Measurements from ENCODE around the gene STARD7.

DNA sequence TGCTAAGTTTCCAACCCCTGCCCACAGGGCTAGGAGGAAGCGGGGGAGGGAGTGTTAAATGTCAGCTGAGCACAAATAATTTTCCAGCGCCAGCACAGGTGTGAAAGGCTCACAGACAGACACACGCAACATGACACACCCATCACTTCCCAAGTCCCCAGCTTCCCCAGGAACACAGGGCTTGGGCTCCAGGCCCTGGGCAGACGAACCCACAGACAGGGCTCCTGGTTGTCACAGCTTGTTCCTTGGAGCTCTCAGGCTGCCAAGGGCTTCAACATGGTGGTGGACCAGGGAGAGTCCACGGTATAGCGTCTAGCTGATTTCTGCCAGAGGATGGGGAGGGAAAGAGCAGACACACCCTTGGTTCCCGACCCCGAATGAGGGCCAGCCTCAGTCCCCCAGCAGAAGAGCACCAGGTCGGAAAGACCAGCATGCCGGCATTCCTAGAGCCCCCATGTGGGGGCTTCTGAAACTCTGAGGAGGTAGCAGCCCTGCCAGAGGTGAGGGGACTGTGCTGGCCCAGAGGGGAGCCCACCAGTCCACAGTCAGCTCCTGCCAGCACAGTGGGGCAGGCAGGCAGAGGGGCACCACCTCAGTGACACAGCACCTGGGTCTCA is 65.3 kb downstream of the STARD7 start:
- TF ChIP-seq EZH2 (IDR thresholded peaks at IDR 0.05; ENCODE audit: low read length) = no peak
- TF ChIP-seq, protein P1, sequence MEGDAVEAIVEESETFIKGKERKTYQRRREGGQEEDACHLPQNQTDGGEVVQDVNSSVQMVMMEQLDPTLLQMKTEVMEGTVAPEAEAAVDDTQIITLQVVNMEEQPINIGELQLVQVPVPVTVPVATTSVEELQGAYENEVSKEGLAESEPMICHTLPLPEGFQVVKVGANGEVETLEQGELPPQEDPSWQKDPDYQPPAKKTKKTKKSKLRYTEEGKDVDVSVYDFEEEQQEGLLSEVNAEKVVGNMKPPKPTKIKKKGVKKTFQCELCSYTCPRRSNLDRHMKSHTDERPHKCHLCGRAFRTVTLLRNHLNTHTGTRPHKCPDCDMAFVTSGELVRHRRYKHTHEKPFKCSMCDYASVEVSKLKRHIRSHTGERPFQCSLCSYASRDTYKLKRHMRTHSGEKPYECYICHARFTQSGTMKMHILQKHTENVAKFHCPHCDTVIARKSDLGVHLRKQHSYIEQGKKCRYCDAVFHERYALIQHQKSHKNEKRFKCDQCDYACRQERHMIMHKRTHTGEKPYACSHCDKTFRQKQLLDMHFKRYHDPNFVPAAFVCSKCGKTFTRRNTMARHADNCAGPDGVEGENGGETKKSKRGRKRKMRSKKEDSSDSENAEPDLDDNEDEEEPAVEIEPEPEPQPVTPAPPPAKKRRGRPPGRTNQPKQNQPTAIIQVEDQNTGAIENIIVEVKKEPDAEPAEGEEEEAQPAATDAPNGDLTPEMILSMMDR (optimal IDR thresholded peaks at IDR 0.05 in 1 of 3, IDR thresholded peaks at IDR 0.05 in 1 of 3, conservative IDR thresholded peaks at IDR 0.05 in 1 of 3; ENCODE audit: extremely low read depth in 1 of 3, insufficient read depth in 2 of 3, low read length in 3 of 3) = no peak
